GM10248 (cell line): ENCODE measurements around the gene HMSD.

ENCODE experiments used
- CTCF ChIA-PET: fragments of 300-600 bp; sonication (Branson Sonifier 250); formaldehyde crosslinking; extraction: SDS; loops from one replicate; lab custom pipeline; 2021; ENCODE audit warnings: antibody characterized with exemption; lab: Yijun Ruan, JAX
- POLR2A ChIA-PET: fragments of 350-650 bp; sonication (Branson Sonifier 250); formaldehyde crosslinking; extraction: SDS; loops from one replicate; lab custom pipeline; 2020; ENCODE audit warnings: antibody characterized with exemption; lab: Yijun Ruan, JAX
- DNase-seq: peaks from one replicate; pipeline ENCODE4 v3.0.0; 2012; ENCODE audit errors: extremely low spot score
- TF ChIP-seq, protein P1 (sequence below): IDR thresholded peaks from 2 replicates; pipeline ENCODE4 v1.5.1; 2012; ENCODE audit warnings: mild to moderate bottlenecking, low read depth; ENCODE audit errors: extremely low read depth, missing control alignments, control extremely low read depth

The HMSD gene

DNA sequence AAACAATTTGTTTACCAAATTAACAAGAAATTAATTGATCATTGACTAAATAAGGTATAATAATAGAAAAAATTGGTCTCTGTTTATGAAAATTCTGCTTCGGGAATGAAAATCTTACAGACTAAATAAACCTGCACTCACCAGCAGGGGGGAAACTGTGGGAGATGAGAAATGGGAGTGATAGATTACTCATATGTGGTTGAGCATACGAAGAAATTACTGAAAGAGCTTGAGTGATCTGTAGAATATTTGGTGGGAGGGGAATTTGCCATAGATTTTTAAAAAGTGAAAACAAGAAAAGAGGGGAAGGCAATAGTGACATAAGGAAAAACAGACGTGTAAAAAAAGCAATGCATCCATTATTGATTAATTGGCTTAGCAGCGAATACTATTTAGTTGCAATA lies 2.2 kb downstream of the HMSD start:
- POLR2A ChIA-PET, result no interaction called here
- DNase-seq, result no peak
- CTCF ChIA-PET, result interaction anchor here (1.1 to 3.9 kb wide), 8 partner anchors 9 to 43 kb away, joined by 3 to 34 read pairs (median 5); partner anchors contain the start of gene SERPINB10
- TF ChIP-seq, protein P1, sequence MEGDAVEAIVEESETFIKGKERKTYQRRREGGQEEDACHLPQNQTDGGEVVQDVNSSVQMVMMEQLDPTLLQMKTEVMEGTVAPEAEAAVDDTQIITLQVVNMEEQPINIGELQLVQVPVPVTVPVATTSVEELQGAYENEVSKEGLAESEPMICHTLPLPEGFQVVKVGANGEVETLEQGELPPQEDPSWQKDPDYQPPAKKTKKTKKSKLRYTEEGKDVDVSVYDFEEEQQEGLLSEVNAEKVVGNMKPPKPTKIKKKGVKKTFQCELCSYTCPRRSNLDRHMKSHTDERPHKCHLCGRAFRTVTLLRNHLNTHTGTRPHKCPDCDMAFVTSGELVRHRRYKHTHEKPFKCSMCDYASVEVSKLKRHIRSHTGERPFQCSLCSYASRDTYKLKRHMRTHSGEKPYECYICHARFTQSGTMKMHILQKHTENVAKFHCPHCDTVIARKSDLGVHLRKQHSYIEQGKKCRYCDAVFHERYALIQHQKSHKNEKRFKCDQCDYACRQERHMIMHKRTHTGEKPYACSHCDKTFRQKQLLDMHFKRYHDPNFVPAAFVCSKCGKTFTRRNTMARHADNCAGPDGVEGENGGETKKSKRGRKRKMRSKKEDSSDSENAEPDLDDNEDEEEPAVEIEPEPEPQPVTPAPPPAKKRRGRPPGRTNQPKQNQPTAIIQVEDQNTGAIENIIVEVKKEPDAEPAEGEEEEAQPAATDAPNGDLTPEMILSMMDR, result no peak

DNA sequence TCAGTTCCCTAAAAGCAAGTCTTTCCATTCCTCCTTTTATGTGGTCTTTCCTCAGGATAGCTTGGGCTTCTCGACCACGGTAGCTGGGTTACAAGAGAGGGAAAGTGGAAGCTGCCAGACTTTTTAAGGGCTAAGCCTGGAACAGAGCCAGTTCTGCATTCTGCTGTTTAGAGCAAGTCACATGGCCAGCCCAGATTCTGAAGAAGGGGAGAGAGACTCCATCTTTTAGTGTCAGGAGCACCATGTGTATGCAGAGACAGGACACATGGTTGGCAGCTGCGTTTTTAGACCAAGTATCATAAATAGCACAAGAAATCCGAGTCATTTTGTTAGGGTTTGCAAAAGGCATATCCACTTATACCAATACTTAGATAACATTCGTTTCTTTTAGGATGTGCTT lies 4.7 kb downstream of the HMSD start:
- ChIA-PET POLR2A (interaction anchor here (1.2 kb wide), 1 partner anchor 17 kb away, joined by 3 read pairs; no protein-coding TSS in a partner anchor), CTCF (interaction anchor here (1.0 to 4.5 kb wide), 6 partner anchors 10 to 435 kb away, joined by 3 to 36 read pairs (median 4); no protein-coding TSS in a partner anchor)
- TF ChIP-seq, protein P1, result no peak
- no peak for DNase-seq

- DNase-seq, result no peak
- ChIA-PET CTCF (no interaction called here), POLR2A (no interaction called here)
- TF ChIP-seq, protein P1, result no peak
Measured at GRCh38 chr18:63956755-63957154, 7.7 kb downstream of the HMSD start.

- CTCF ChIA-PET, result interaction anchor here (1.4 to 8.1 kb wide), 5 partner anchors 8 to 61 kb away, joined by 3 to 83 read pairs (median 6); no protein-coding TSS in a partner anchor
- TF ChIP-seq, protein P1, result no peak
- no peak for DNase-seq
- POLR2A ChIA-PET, result interaction anchor here (1.0 kb wide), 1 partner anchor 9 kb away, joined by 5 read pairs; the partner anchor contains the start of gene SERPINB8
Measured at GRCh38 chr18:63960891-63961290, 11.8 kb downstream of the HMSD start.

- ChIA-PET POLR2A (no interaction called here), CTCF (interaction anchor here (1.0 to 8.1 kb wide), 5 partner anchors 14 to 61 kb away, joined by 3 to 83 read pairs (median 4); no protein-coding TSS in a partner anchor)
- TF ChIP-seq, protein P1, result no peak
- no peak for DNase-seq
Measured at GRCh38 chr18:63961435-63961980, 12.4 kb downstream of the HMSD start.

- ChIA-PET POLR2A (no interaction called here), CTCF (interaction anchor here (1.0 to 8.1 kb wide), 7 partner anchors 8 to 359 kb away, joined by 3 to 83 read pairs (median 13); partner anchors contain the start of gene HMSD)
- DNase-seq, result no peak
- TF ChIP-seq, protein P1, result no peak
Measured at GRCh38 chr18:63962137-63962536, 13.0 kb downstream of the HMSD start.
